DOHH2 (cell line): Measurements from ENCODE around the gene PCDHB7.
"Not testable (repeated sequence)": the region's sequence is repeated elsewhere in the genome, so short reads cannot be mapped to it uniquely, and the experiment has no call there.

Experiments
- EZH2phosphoT487 ChIP-seq: fragments of 200-600 bp; sonication (generic); IDR thresholded peaks from 2 replicates; pipeline ENCODE4 v1.6.1; 2017; ENCODE audit warnings: borderline replicate concordance, mild to moderate bottlenecking, antibody characterized with exemption, low read length, moderate library complexity, mixed read lengths
- TF ChIP-seq, protein P1 (sequence below): fragments of 200-600 bp; sonication (generic); IDR thresholded peaks from one replicate; pipeline ENCODE4 v1.5.1; 2014; ENCODE audit warnings: antibody characterized with exemption, mild to moderate bottlenecking, low read depth, low read length; ENCODE audit not compliant: poor library complexity, severe bottlenecking

DNA sequence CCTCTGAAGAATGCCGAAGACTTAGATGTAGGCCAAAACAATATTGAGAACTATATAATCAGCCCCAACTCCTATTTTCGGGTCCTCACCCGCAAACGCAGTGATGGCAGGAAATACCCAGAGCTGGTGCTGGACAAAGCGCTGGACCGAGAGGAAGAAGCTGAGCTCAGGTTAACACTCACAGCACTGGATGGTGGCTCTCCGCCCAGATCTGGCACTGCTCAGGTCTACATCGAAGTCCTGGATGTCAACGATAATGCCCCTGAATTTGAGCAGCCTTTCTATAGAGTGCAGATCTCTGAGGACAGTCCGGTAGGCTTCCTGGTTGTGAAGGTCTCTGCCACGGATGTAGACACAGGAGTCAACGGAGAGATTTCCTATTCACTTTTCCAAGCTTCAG is 42.1 kb downstream of the PCDHB7 start:
- TF ChIP-seq, protein P1, sequence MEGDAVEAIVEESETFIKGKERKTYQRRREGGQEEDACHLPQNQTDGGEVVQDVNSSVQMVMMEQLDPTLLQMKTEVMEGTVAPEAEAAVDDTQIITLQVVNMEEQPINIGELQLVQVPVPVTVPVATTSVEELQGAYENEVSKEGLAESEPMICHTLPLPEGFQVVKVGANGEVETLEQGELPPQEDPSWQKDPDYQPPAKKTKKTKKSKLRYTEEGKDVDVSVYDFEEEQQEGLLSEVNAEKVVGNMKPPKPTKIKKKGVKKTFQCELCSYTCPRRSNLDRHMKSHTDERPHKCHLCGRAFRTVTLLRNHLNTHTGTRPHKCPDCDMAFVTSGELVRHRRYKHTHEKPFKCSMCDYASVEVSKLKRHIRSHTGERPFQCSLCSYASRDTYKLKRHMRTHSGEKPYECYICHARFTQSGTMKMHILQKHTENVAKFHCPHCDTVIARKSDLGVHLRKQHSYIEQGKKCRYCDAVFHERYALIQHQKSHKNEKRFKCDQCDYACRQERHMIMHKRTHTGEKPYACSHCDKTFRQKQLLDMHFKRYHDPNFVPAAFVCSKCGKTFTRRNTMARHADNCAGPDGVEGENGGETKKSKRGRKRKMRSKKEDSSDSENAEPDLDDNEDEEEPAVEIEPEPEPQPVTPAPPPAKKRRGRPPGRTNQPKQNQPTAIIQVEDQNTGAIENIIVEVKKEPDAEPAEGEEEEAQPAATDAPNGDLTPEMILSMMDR, result not testable (repeated sequence)
- not testable (repeated sequence) for TF ChIP-seq EZH2phosphoT487
